ENCODE results near the gene ZNF609.

GRCh38 chr15:64478863-64479262 lies 18.5 kb downstream of the ZNF609 start:
- TF ChIP-seq CTCF (IDR thresholded peaks at IDR 0.05) (no peak), POLR2A (IDR thresholded peaks at IDR 0.05) (no peak), POLR2AphosphoS5 (IDR thresholded peaks at IDR 0.05) (no peak), EP300 (IDR thresholded peaks at IDR 0.05) (no peak)

Measured in suprapubic skin (tissue), 4 donors.